ENCODE results near the gene DOP1A.
"Not testable (repeated sequence)": the region's sequence is repeated elsewhere in the genome, so short reads cannot be mapped to it uniquely, and the experiment has no call there.

DOP1A gene

DNA sequence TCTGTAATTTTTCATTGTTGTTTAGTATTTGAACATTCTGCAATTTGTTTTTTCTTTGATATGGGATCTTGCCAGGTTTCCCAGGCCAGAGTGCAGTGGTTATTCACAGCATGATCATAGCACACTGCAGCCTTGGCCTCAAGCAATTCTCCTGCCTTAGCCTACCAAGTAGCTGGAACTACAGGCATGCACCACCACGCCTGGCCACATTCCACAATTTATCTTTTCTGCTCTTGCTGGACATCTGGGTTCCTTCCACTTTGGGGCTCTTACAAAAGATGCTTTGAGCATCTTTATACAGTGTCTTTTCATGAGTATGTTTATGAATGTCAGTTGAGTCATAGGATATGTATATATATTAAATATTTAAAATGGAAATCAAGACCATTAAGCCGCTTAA, 83.6 kb downstream of the DOP1A start:
- DNase-seq (ENCODE audit: low read depth in 3 of 3): no peak

DNA sequence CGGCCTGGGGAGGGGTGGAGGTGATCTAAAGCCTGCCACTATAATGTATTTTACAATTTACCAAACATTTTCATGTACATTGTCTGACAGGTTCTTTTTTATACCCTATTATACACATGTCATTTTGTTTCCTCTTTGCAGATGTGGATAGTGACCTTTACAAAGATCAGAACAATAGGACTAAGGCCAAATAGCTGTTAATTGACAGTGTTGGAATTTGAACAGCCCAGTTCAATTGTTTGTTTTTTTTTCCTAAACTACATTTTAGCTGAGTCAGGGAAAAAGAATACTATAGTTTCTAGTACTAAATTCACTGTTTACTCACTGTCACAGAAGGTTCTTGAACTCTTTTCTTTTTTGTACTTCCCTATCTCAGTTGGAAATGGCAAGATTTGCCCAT, 85.4 kb downstream of the DOP1A start:
- DNase-seq (ENCODE audit: low read depth in 3 of 3): no peak

DNA sequence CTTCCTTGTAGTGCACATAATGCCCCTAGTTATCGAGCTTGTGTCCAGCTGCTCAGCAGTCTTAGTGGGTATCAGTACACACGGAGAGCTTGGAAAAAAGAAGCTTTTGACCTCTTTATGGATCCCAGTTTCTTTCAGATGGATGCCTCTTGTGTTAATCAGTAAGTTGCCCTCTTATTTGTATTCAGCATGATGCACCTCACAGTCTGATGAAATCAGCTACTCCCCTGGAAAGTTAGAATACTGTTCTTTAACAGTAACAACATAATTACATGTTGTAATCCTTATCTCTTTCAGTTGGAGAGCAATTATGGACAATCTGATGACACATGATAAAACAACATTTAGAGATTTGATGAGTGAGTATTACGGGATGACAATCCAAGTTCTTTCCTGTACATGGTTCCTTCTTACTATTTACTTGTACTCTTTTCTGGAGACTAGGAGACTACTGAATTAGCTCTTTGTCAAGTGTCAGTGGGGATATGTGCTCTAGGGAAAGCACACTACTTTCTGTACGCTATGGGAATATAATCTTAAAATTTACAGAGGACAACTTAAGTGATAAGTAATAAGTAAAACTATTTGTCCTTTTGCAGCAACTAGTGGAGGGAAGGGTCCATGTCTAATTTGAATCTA, 86.5 kb downstream of the DOP1A start:
- no peak for DNase-seq (ENCODE audit: low read depth in 3 of 3)

DNA sequence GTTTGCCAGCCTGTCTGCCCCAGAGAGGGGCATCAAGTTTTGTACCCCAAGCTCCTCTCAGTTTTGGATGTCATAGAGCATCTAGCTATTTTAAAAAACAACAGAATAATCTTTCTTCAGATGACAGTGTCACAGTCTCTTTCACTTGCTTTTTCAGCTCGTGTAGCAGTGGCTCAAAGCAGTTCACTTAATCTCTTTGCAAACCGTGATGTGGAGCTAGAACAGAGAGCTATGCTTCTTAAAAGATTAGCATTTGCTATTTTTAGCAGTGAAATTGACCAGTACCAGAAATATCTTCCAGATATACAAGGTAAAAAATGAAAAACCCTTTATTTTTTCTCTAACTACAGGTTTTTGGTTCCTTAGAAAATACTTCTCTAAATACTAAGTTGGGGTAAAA, 88.3 kb downstream of the DOP1A start:
- no peak for DNase-seq (ENCODE audit: low read depth in 3 of 3)

DNA sequence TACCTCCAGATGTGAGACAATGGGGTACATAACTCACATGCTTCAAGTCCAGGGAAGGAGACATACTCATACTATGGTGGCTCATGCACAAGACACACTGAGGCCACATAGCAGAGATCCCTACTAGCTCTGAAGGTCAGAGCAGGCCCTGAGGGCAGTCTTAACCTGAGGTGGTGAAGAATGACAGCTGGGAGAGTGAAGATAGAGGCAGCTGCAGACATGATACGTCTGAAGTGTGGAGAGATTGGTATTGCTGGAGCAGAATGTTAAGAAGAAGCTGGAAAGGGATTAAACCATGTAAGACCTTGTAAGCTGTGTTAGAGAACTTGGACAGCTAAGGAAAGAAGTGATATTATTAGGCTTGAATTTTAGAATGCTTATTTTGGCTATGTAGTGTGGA, 92.7 kb downstream of the DOP1A start:
- DNase-seq (ENCODE audit: low read depth in 3 of 3): no peak

DNA sequence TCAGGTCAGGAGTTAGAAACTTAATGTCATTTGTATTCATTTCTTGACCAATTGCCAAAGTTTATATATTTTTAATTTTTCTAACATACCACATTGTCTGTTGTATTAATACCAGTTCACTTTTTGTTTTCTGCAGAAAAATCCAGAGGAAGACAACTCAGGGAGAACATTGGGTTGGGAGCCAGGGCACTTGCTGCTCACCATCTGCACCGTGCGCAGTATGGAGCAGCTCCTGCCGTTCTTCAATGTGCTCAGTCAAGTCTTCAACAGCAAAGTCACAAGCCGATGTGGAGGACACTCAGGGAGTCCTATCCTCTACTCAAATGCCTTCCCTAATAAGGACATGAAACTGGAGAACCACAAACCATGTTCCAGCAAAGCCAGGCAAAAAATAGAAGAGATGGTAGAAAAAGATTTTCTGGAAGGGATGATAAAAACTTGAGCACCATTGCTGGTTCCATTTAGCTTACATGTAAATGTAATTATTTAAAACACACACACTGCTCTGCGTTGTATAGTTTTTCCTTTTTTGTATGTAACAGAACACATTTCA, 100.3 kb downstream of the DOP1A start:
- no peak for DNase-seq (ENCODE audit: low read depth in 3 of 3)

DNA sequence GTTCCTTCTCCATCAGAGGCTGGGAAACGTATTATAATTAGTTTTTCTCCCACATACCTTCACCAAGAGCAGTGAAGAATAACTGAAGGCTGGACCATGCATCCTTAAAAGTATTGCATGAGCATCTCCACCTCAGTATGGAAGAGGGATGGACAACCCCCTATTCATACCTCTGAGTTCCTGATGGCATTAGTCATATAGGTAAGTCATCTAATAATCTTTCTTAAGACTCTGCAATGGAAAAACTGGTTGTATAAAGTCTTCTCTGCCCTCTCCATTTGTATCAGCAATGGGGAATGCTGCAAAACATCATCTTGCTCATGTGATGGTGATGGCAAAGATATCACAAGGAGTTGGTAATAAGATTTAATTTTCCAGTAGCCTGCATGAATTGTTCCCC, 101.1 kb downstream of the DOP1A start:
- no peak for DNase-seq (ENCODE audit: low read depth in 3 of 3)

DNA sequence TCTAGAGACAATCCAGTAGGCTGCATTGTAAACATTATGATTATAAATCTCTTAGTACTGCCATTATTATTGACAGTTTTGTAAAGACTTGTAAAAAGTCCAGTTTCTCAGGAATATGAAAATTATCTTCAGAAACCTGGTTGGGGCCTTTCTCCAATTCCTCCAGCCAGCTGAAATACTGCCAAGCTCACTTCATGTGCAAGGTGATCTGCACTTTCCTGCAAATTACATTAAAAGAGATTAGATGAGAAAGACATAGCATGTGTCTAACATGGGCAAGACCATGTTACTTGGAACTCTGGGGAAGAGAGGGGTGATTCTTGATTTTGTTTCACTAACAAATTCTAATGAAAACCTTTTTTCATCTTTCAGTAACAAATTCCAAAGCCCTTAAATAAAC, 101.6 kb downstream of the DOP1A start:
- DNase-seq (ENCODE audit: low read depth in 3 of 3): no peak

DNA sequence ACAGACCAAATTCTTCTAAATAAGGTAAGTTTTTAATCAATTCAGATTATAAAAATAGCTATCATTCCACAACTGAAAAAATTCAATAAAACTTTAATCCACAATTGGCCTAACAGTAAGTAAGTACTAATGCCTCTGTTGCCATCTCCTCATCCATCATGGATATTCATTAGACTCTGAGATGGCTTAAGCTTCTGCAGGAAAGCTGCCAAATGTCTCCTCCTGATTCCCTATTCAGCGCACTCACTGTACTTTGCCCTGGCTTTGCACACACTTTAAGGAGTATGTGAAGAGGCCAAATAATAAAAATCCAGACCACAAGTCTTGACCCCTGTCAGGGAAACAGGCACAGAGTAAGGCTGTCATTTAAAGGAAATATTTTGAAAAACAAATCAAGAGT, 102.0 kb downstream of the DOP1A start:
- no peak for DNase-seq (ENCODE audit: low read depth in 3 of 3)

DNA sequence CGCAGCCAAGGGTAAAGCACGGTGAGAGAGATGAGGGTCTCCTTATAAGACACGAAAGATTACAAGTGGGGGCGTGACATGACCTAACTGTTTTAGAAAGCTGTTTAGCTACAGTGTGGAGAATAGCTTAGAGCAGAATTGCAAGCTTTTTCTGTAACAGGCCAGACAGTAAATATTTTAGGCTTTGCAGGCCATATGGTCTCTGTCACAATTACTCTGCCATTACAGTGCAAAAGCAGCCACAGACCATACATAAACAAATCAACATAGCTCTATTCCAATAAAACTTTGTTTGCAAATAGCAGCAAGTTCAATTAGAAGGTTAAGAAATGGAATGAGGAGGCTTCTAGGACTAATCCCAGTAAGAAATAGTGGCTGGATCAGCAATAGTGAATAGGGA, 108.8 kb downstream of the DOP1A start:
- DNase-seq (ENCODE audit: low read depth in 3 of 3): no peak

DNA sequence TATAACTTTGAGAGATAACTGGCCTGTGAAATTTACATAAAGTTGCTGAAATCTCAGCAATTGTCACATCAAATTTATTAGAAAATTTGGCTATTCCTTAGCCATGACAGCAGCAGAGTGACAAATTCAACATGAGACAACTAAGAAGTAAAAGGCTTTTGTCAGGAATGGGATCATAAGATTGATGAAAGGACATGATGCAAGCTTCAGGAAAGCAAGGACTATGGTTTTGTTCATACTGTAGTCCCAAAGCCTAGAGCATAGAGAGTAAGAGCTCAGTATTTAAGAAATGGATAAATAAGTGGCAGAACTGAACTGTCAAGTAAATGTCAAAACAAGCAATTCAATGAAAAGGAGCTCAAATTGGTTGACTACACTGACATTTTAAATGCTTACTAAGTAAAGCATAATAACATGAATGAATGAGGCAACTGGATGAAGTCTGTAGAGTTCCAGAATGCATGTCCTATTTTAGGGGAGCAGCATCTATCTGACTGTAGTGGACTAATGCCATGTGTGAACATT, 113.0 kb downstream of the DOP1A start:
- DNase-seq (ENCODE audit: low read depth in 3 of 3): no peak

DNA sequence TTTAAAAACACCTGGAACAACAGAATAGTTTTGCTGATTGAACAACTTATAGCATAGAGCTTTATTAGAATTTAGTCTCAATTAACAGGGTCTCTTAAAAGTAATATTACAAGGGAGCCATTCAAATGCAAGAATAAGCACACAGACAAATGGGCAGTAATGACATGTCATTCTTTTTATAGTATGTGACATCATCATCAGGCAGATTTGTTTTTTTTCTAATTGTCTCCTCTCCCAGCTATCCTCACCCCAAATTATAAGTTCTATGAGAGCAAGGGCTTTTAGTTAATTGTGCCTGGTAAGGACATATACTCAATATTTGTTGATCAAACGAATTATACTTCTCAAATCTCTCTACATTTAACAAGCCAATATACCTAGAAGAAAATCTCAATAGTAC, 114.6 kb downstream of the DOP1A start:
- DNase-seq (ENCODE audit: low read depth in 3 of 3): no peak

DNA sequence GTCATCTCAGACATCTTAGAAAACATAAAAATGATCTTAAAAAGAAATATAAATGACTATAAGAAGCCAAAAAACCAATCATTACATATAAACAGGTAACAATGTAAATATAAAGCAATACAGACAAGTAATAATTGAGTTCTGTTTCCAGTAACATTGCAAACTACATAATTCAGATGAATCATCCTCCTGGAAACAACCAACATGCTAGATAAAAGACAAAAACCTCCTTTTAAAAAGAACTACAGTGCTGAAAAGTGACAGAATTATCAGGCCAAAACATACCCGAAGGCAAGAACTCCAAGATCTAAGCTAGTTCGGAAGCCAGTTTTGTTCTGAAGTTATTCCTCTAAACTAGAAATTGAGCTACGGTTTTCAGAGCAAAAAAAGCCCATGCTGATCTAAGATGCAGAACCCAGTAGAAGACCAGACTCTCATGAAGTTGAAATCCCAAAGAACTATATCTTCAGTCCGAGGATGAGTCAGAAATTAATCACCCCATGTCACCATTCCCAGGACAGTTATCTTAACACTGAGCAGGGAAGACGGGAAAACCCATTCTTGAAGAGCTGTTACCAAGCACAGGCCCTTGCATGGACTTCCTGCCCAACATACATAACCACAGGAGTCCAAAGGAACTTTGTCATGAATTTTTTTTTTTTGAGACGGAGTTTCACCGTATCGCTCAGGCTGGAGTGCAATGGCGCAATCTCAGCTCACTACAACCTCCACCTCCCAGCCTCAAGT, 115.8 kb downstream of the DOP1A start:
- no peak for DNase-seq (ENCODE audit: low read depth in 3 of 3)

DNA sequence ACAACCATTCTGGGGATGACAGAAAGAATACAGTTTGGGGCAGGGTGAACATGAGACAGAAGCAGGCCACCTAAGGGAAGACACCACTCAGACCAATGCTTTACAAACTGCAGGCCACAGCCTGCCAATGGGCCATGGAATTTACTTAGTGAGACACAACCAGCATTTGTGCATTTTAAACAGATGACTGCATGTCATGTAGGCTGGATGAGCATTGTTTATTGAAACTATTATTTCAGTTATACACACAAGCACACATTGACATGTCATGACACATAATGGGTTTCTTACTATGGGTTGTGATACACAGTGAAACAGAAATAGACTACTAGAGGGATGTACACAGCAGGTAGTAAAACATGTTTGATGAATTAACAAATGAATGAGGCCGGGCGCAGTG, 117.6 kb downstream of the DOP1A start:
- DNase-seq (ENCODE audit: low read depth in 3 of 3): no peak

DNA sequence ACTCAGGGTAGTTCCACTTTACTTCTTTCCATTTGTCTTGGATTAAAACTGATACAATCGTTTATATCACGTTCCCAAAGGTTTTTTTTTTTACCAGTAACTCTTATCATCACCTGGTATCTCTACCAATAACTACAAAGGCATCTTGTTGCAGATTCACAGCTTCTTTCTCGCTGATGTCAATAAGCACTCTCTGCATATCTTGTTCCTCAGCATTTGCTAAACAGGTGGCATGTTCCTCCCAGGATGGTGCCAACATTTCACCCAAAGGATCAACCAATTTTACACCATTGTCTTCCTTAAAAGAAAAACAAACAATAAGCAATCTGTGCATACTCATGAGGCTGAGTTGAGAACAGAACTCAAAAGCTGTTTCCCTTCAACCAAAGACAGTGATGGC, 121.0 kb downstream of the DOP1A start:
- DNase-seq (ENCODE audit: low read depth in 3 of 3): no peak

DNA sequence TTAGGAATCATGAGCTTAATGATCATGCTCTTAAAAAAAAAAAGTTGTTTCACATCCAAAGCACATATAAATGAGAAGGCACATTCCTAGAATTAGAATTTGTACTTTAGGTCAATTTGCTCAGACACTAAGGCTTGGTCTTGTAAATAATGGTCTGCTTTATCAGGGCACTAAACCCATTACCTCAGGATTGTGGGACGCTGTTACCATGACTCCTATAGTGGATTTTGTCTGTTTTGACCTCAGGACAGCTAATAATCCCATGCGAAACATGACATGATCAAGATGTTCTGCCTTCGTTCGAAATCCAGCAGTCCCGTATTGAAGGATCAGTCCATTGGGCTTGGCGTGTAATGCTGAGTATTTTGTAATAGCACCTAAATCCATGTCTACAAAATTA, 123.2 kb downstream of the DOP1A start:
- no peak for DNase-seq (ENCODE audit: low read depth in 3 of 3)

DNA sequence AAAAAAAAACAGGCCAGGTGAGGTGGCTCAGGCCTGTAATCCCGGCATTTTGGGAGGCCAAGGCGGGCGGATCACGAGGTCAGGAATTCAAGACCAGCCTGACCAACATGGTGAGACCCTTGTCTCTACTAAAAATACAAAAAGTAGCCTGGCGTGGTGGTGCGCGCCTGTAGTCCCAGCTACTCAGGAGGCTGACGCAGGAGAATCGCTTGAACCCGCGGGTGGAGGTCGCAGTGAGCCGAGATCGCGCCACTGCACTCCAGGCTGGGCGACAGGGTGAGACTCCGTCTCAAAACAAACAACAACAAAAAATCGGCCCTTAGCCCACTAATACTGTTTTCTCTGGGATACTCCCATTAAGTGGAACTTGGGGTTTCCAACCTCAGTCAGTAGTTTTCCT, 124.5 kb downstream of the DOP1A start:
- DNase-seq (ENCODE audit: low read depth in 3 of 3): not testable (repeated sequence)

DNA sequence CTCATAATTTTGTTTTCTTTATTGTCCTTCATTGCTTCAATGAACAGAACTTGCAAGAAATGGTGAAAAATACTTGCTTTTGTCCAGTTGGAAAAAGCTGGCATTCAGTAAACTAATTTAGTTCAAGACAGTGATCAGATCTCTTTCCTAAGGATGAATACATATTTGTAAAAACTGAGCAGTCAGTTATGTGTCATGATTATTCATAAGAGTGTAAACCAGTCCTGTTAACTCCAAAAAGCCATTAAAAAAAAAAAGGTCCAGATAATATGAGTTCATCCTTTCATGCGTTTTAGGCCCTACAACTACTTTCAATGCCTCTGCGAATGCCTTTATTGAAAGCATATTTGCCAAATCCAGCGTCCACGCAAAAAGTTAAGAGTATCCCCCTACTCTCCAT, 125.0 kb downstream of the DOP1A start:
- DNase-seq (ENCODE audit: low read depth in 3 of 3): no peak

DNA sequence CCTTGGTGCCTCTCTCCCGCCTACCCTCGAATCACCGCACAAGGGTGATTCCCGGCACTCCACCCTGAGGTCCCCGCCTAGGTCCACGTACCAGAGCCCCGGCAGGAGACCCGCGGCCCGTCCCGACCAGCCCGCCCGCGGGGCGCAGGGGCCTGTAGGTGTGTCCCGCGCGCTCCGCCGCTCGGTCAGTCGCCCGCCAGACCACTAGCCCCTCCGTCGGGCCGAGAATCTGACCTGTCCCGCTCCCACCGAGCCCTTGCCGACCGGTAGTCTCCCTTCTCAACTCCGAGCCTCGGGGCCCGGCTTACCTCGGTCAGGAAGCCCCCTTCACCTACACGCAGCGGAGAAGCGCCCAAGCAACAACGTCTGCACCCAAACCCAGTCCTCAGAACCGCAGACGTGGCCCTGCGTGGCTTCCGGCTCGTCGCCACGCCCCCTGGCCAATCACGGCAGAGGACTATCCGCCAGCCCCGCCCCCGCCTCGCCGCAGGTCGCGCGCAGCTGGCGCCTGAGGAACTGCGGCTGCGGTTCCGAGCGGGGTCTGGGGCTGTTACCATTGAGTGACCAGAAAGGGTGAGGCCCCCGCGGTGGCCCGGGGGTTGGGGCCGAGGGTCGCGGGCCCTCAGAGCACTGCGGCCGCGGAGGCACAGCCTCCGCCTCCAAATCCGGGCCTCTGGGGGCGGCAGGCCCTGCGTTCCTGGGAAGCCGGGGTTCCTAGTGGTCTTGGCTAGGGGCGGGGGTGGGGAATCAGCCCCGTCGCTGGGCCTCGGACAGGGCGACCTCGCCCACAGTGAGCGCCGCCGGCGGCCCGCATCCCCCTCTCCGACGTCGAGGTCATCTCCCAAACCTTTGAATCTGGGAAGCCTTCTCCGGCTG, 125.6 kb downstream of the DOP1A start, which contains the start of the genes PGM3 and RWDD2A:
Gene PGM3 (minus strand): TSS at position 395 of the 876 bp plus-strand sequence. CDS start 2,253 bp downstream, outside the sequence.
Gene RWDD2A (plus strand): TSS at position 487 of the 876 bp plus-strand sequence. CDS start 1,095 bp downstream, outside the sequence.
- DNase-seq (ENCODE audit: low read depth in 3 of 3): peak; percentile 71 to 85 (median 75)

DNA sequence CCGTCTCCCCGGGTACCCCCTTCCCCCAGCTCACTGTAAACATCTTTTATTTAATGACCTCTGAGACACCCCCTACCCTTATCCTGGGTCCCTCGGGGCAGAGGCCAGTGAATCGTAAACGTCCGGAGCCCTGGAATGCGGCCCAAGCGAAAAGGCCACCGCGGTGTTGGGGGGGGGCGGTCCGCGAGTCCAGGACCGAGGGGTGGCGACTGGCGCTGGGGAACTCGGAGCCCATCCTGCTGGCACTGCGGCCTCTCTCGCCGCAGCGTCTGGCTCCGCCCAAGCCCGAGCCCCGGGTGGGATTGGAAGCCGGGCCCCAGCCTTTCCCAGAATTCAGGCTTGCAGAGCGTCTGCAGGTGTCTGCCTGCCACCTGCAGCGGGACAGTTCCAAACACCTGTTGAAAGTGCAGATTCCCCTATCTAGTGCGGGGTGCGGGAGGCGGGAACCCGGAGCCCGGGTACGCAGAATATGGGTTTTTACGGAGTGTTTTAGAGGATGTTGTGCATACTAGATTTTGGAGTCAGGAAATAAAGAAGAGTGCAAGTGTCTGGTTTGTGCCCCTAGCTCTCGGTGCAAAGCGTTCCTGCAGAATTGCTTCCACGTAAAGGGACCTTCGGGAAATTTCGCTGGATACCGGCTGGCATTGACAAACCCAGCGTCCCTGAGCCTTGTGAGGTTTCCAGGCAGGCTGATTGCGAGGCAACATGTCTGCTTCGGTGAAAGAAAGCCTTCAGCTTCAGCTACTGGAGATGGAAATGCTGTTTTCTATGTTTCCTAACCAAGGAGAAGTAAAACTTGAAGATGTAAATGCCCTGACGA, 126.5 kb downstream of the DOP1A start:
- peak in 1 of 3 experiments; percentile 11 for DNase-seq (ENCODE audit: low read depth in 3 of 3)
